Endodermal cell (in vitro differentiated cells): ENCODE results near the gene CDK3. TPM values are rescaled to one million over a fixed set of nuclear protein-coding genes. Genes with fewer than 3 reads are reported as not detected.

Source experiments
- DNase-seq: peaks from one replicate; pipeline ENCODE4 v3.0.0-alpha.2; 2017
- H3K27ac ChIP-seq: 2 replicates; pipeline ENCODE4 v1.5.1; 2013; ENCODE audit warnings: mild to moderate bottlenecking, low read depth, low read length, moderate library complexity
- H3K27me3 ChIP-seq: 2 replicates; pipeline ENCODE4 v1.6.1; 2013; ENCODE audit warnings: mild to moderate bottlenecking, low read length, moderate library complexity; ENCODE audit not compliant: insufficient read depth, control insufficient read depth, poor library complexity, severe bottlenecking
- H3K36me3 ChIP-seq: 2 replicates; pipeline ENCODE4 v1.7.0; 2013; ENCODE audit warnings: mild to moderate bottlenecking, low read length, moderate library complexity; ENCODE audit not compliant: control insufficient read depth, insufficient read depth
- H3K4me1 ChIP-seq: one replicate; pipeline ENCODE4 v1.7.0; 2013; ENCODE audit warnings: low read length; ENCODE audit not compliant: control insufficient read depth, insufficient read depth
- H3K4me3 ChIP-seq: 2 replicates; pipeline ENCODE4 v1.5.1; 2013; ENCODE audit warnings: mild to moderate bottlenecking, low read length, moderate library complexity
- H3K9ac ChIP-seq: 2 replicates; pipeline ENCODE4 v1.6.1; 2013; ENCODE audit warnings: mild to moderate bottlenecking, low read length, moderate library complexity; ENCODE audit not compliant: poor library complexity, severe bottlenecking; ENCODE audit errors: extremely low read depth
- H3K9me3 ChIP-seq: 2 replicates; pipeline ENCODE4 v1.6.1; 2013; ENCODE audit warnings: mild to moderate bottlenecking, low read length, moderate library complexity; ENCODE audit not compliant: control insufficient read depth
- H3K27ac Mint-ChIP-seq: 2 replicates; pipeline ENCODE4 v1.8.0; 2020; ENCODE audit warnings: mixed read lengths
- H3K27me3 Mint-ChIP-seq: 2 replicates; pipeline ENCODE4 v1.8.0; 2021; ENCODE audit warnings: mild to moderate bottlenecking, mixed read lengths; ENCODE audit not compliant: insufficient read depth
- H3K36me3 Mint-ChIP-seq: 2 replicates; pipeline ENCODE4 v1.8.0; 2020; ENCODE audit warnings: low read depth, mixed read lengths
- H3K4me1 Mint-ChIP-seq: 2 replicates; pipeline ENCODE4 v1.8.0; 2020; ENCODE audit warnings: mixed read lengths
- H3K4me3 Mint-ChIP-seq: 2 replicates; pipeline ENCODE4 v1.8.0; 2020; ENCODE audit warnings: mild to moderate bottlenecking, moderate library complexity, mixed read lengths
- H3K9me3 Mint-ChIP-seq: 2 replicates; pipeline ENCODE4 v1.8.0; 2020; ENCODE audit warnings: mild to moderate bottlenecking, mixed read lengths
- WGBS, 2 experiments: methylation state at CpG; one replicate each; pipeline versions ENCODE4 v1.1.5 to v1.1.7; 2013; ENCODE audit warnings: missing lambda C conversion rate in 2 of 2, mixed read lengths in 1 of 2; ENCODE audit not compliant: insufficient coverage in 1 of 2, insufficient read length in 1 of 2; 5-methylcytosine and 5-hydroxymethylcytosine counted together
- total RNA-seq, 2 donors: library from RNA; stranded (reverse); fragmentation: NEBNext Ultra II Directional in 1 of 2; extraction: Animal tissue kit (Norgen Biotek cat#: 25700) in 1 of 2; gene quantifications; 2 replicates in 1 of 2; 3 replicates in 1 of 2; pipeline ENCODE4 v1.2.1, GENCODE V29; 2021
- TF ChIP-seq, protein P1 (sequence below): fragments of 200-600 bp; sonication (generic); conservative IDR thresholded peaks from 2 replicates; pipeline ENCODE4 v1.5.0; 2021; ENCODE audit warnings: antibody characterized with exemption, mild to moderate bottlenecking

The CDK3 gene
- total RNA-seq, 2 donors from 2014 or later: 7.3 to 11.7 TPM

DNA sequence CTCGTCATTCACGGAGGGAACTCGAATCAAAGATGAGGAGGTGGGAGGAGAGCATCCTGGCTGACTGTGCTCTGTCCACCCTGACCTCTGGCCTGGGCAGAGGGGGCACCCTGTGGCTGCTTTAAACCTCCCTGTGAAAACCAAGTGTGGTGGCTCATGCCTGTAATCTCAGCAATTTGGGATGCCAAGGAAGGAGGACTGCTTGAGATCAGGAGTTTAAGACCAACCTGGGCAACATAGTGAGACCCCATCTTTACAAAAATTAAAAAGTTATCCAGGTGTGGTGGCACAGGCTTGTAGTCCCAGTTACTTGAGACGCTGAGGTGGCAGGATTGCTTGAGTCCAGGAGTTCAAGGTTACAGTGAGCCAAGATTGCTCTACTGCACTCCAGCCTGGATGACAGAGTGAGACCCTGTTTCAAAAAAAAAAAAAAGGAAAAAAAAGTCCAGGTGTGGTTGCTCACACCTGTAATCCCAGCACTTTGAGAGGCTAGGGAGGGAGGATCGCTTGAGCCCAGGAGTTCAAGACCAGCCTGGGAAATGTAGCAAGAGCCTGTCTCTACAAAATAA is 5.8 kb upstream of the CDK3 start:
- Histone ChIP-seq H3K27me3 (no peaks in the 10 kb centered on the region), H3K4me3 (no peak overlapping the region), H3K9me3 (no peaks in the 10 kb centered on the region), H3K36me3 (peaks cover 9% of the 10 kb centered on the region), H3K27ac (no peak overlapping the region), H3K4me1 (no peaks in the 10 kb centered on the region), H3K9ac (no peak overlapping the region)
- Mint-ChIP-seq H3K27ac (no peak overlapping the region), H3K4me1 (no peaks in the 10 kb centered on the region), H3K27me3 (no peaks in the 10 kb centered on the region), H3K36me3 (peaks cover 39% of the 10 kb centered on the region), H3K4me3 (no peak overlapping the region), H3K9me3 (no peaks in the 10 kb centered on the region)
- DNase-seq: no peak
- TF ChIP-seq, protein P1, sequence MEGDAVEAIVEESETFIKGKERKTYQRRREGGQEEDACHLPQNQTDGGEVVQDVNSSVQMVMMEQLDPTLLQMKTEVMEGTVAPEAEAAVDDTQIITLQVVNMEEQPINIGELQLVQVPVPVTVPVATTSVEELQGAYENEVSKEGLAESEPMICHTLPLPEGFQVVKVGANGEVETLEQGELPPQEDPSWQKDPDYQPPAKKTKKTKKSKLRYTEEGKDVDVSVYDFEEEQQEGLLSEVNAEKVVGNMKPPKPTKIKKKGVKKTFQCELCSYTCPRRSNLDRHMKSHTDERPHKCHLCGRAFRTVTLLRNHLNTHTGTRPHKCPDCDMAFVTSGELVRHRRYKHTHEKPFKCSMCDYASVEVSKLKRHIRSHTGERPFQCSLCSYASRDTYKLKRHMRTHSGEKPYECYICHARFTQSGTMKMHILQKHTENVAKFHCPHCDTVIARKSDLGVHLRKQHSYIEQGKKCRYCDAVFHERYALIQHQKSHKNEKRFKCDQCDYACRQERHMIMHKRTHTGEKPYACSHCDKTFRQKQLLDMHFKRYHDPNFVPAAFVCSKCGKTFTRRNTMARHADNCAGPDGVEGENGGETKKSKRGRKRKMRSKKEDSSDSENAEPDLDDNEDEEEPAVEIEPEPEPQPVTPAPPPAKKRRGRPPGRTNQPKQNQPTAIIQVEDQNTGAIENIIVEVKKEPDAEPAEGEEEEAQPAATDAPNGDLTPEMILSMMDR: no peak
- WGBS, 2 experiments: 95 to 100% methylated on average over 4 to 5 of the region's 5 CpGs

DNA sequence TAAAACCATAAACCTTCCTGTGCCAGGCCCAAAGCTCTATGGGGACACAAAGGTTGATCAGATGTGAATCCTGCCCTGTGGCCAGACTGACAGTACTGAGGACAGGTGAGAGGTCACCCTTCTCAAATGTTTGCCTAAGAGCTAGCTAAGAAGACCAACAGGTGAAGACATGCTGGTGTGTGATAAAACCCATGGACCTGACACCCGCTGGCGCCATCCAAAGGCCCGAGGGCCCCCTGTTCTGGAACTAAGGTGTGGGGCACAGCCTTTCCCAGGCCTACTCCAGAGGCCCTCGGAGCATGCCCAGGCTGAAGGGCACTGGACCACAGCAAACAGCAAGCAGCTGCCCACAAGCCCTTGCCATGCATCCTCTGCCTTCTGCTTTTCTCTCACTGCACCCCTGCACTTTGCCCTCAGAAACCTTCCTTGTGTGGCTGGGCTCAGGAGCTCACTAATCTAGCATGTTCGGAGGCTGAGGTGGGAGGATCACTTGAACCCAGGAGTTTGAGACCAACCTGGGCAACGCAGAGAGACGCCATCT is 5.2 kb upstream of the CDK3 start:
- Mint-ChIP-seq H3K27me3 (no peaks in the 10 kb centered on the region), H3K9me3 (no peaks in the 10 kb centered on the region), H3K36me3 (peaks cover 37% of the 10 kb centered on the region), H3K4me1 (no peaks in the 10 kb centered on the region), H3K27ac (no peak overlapping the region), H3K4me3 (no peak overlapping the region)
- H3K4me1 ChIP-seq: no peaks in the 10 kb centered on the region
- H3K4me3 ChIP-seq: no peak overlapping the region
- TF ChIP-seq, protein P1: no peak
- H3K36me3 ChIP-seq: peaks cover 9% of the 10 kb centered on the region
- no peak overlapping the region for H3K27ac ChIP-seq
- no peak for DNase-seq
- 89 to 92% methylated on average over 6 to 7 of the region's 7 CpGs for WGBS, 2 experiments
- no peak overlapping the region for H3K9ac ChIP-seq
- no peaks in the 10 kb centered on the region for H3K27me3 ChIP-seq
- H3K9me3 ChIP-seq: no peaks in the 10 kb centered on the region

DNA sequence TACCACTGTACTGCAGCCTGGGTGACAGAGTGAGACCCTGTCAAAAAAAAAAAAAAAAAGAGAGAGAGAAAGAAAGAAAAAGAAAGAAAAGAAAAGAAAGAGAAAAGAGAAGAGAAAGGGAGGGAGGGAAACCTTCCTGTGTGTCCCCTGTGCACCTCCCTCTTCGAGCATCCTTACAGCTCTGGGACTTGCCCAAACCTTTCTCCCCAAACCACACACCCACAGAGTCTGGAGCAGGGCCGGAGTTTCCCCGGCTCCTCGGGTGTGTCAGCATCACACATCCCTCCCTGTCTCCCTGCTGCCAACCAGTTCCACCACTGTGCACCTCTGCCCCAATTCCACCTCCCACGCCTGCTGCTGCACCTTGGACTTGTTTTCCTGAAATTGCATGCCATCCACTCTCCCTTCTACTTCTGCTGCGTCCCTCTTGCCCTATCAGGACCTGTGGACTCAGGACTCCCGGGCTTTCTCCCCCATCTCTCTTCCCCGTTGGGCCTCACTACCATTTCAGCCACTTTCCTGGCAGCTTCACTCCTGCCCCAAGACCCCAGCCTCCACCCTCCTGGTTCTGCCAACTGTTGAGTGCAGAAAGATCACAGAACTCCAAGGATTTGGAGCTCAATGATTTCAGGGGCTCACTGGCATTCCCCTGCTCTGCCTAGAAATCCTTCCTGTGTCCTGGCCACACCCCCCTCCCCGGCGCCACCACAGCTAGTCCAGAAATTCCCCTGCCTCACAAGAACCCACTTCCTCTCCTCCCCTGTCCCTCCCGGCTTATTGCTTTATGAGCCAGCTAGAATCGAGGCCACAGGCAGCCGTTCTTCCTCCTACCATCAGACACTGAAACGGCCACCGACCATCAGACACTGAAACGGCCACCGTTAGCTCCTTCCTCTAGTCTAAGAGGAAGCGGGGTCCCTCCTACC is 3.7 kb upstream of the CDK3 start:
- 81 to 82% methylated on average over 11 to 18 of the region's 18 CpGs for WGBS, 2 experiments
- TF ChIP-seq, protein P1: no peak
- Mint-ChIP-seq H3K27ac (peak overlapping the region; percentile 54), H3K36me3 (peaks cover 27% of the 10 kb centered on the region), H3K9me3 (no peaks in the 10 kb centered on the region), H3K4me3 (no peak overlapping the region), H3K4me1 (no peaks in the 10 kb centered on the region), H3K27me3 (no peaks in the 10 kb centered on the region)
- H3K9ac ChIP-seq: no peak overlapping the region
- no peak overlapping the region for H3K4me3 ChIP-seq
- H3K9me3 ChIP-seq: no peaks in the 10 kb centered on the region
- peaks cover under 1% of the 10 kb centered on the region for H3K36me3 ChIP-seq
- peak; percentile 70 for DNase-seq
- H3K27me3 ChIP-seq: no peaks in the 10 kb centered on the region
- no peaks in the 10 kb centered on the region for H3K4me1 ChIP-seq
- H3K27ac ChIP-seq: peak overlapping the region; percentile 53
